HG03571 (cell line): ENCODE results near the gene DCP1A.
"Not testable (repeated sequence)": the region's sequence is repeated elsewhere in the genome, so short reads cannot be mapped to it uniquely, and the experiment has no call there.

ENCODE experiments used
- ATAC-seq: cut with Tn5 transposase; IDR thresholded peaks from one replicate; pipeline ENCODE4 v1.9.1; 2021; ENCODE audit not compliant: unreplicated experiment

DCP1A gene

GRCh38 chr3:53329897-53330296, 17.4 kb downstream of the DCP1A start:
- ATAC-seq = no peak

DNA sequence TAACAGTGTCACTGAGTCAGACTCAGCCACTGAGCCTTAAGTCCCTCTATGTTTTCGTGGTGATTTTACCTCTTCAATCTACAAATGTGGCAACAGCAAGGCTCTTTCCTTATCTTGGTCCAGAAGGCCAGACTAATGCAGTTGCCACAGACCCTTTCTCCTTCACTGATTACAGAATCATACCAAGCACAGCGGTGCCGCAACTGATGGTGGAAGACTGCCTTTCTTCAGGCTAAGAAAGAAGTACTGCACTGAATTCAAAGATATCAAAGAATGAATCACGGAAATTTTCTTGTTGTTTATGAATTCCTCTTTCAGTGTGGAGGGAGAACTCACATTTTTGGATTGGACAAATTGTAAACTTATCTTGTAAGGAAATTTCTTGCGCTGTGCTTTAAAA, 18.6 kb downstream of the DCP1A start:
- no peak for ATAC-seq

DNA sequence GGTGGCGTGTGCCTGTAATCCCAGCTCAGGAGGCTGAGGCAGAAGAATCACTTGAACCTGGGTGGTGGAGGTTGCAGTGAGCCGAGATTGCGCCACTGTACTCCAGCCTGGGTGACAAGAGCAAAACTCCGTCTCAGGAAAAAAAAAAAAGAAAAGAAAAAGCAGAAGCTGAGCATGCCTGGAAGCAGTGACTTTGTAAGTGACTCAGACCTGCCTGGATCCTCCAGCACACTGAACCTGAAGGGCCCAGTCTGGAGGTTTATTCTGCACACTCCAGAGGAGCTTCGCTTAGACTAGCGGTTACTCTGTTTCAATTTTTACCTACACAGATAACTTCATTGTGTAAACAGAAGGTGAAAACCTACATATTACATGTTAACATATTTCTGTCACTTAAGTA, 19.4 kb downstream of the DCP1A start:
- ATAC-seq = not testable (repeated sequence)

DNA sequence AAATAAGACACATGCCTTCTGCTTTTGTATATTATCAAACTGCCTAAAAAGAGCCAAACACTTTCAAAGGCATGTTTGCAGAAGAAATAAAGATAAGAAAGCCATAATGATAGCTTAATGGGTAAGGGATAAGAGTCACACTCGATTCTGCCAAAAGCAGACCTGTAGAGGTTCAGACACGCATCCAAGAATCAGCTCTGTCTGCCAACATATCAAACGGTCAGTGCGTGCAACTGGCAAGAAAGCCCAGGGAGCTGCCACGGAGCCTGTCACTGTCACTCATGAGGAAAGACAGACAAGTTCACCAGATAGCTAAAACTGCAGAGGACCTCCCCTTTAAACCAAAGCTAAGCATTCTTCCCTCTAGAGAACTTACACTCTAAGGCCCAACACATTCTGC, 23.2 kb downstream of the DCP1A start:
- ATAC-seq = no peak

- no peak for ATAC-seq
Observed at GRCh38 chr3:53320697-53321096, 26.6 kb downstream of the DCP1A start.

DNA sequence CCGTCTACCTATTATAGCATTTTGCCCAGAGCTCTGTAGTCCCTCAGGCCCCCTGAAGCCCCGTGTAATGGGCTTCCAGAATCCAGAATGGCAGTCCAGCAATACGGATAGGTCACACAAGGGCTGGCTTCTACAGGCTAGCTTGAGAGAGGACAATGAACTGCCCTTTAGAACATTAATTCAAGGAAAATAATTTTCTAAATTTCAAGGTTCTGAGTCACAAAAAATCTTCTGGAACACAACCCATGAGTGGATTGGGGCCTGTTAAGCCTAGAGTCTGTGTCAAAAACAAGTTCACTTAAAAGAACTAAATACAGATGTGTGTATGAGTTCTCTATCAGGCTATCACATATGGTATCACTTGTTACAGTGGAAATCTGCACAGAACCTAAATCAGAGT, 28.8 kb downstream of the DCP1A start:
- no peak for ATAC-seq

GRCh38 chr3:53312832-53313231, 34.5 kb downstream of the DCP1A start:
- no peak for ATAC-seq

DNA sequence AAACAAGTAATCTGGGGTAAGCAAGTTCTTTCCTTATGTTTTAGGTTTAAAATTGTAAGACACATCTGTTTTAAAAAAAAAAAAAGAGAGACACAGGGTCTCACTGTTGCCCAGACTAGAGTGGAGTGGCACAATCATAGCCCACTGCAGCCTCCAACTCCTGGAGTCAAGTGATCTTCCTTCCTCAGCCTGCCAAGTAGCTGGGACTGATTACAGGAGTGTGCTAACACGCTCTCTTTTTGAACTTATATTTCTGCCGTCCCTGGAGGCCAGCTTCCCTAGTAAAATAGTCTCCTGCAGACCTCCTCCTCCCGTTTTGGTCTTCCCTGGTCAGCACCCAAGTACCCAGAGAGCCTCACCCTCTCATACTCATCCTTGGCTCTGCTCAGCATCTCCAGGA, 35.5 kb downstream of the DCP1A start:
- ATAC-seq = no peak

GRCh38 chr3:53303957-53304356, 43.4 kb downstream of the DCP1A start:
- no peak for ATAC-seq

DNA sequence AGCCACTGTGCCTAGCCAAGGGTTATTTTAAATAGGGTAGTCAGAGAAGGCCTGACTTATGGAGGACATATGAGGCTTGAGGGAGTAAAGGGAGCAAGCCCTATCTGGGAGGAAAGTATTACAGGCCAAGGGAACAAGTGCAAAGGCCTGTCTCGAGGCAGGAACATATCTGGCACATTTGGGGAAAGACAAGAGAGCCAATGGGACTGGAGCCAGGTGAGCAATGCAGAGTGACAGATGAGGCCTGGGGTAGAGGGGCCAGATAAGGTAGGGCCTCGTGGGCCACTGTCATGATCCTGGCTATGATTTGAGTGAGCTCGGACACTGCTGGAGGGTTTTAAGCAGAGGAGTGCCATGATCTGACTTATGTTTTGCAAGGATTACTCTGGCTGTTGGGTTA, 43.8 kb downstream of the DCP1A start:
- ATAC-seq = no peak

DNA sequence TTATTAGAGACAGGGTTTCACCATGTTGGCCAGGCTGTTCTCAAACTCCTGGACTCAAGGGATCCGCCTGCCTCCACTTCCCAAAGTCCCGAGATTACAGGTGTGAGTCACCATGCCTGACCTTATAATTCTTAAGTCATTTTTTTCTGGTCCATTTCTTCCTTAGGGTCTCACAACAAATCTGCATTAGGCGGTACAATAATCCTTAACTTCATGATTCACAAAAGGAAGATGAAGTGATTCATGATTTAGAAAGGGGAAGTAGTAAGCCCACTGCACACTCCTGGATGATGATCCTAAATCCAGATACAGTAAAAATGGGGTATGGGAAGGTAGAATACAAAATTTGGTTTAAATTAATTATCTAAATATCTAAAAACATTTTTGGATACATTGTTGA, 46.5 kb downstream of the DCP1A start:
- ATAC-seq = no peak

DNA sequence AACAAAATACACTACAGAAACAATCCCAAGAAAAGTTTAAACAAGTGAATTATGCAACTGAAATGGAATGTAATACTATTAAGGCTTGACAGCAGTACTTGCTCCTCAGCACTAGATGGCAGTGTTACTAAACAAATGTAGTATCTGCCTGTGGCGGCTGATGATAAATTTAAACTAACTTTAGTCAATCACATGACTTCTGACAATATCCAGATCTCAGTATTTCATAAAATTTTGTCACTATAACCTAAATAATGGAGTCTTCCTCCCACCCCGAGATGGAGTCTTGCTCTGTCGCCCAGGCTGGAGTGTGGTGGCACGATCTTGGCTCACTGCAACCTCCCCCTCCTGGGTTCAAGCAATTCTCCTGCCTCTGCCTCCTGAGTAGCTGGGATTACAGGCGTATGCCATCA, 47.7 kb downstream of the DCP1A start:
- not testable (repeated sequence) for ATAC-seq

DNA sequence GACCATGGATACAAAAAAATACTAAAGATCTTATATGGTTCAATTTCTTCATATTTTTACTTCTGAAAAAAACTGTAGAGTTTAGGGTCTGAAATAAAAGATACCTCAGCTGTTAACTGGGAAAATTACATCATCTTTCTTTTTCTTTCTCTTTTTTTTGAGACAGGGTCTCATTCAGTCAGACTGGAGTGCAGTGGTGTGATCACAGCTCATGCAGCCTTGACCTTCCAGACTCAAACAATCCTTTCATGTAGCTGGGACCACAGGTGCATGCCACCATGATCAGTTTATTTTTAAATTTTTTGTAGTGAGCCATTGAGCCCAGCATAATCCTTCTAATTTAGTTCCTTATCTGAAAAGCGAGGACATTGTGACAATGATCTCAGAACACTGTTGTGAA, 51.9 kb downstream of the DCP1A start:
- ATAC-seq = no peak

DNA sequence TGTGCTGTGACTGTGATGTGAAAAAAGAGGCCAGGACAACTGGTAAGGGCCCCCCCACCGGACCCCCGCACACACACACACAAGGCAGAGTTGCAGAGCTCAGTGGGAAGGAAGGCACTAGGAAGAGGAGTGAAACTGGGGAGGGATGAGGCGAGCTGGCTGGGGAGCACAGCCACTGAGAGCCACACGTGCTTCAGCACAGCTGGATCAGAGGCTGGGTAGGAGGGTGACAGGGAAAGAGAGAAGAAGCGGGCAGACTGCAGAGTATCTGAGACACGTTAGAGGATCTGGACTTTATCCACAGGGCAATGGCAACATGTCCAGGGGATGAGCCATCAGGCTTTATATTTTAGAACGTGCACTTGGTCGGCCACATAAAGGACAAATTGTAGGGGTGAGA, 53.5 kb downstream of the DCP1A start:
- no peak for ATAC-seq

DNA sequence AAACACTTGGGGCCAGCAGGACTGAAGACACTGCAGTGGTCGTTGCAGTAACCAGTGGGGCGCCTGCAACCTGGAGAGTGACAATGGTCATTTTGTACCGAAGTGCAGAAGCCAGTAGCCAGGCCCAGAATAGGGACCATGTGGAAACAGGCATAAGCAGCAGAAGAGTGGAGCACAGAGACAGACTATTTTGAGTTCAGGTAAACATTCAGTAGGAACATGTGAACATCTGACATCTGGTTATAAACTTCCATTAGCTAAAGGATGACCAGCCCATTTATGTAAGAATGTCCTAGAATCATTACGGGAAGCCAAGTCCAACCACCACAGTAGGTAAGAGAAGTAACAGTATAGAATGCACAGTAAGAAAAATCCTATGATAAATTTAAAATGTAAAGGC, 59.1 kb downstream of the DCP1A start:
- no peak for ATAC-seq

DNA sequence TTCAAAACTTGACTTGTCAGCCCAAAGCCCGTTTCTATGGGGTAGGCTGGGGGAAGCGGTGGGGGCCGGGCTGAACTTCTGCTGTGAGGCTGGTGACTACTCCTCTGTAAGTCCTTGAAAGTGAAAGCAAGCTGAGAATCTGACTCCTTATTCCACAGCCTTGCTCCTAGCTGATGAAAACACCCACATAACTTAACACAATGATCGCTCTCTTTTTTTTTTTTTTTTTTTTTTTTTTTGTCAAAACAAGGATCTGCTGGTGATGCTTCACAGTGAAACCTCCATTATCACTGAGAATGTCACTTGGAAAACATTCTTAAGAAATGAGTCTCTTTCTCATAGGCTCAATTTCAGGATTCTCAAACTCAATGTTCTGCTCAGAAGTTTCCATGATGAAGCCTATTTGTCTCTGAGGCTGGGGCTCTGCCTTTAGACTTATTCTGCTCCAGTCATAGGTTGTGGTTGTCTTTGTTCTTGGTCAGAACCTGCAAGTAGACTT, 60.2 kb downstream of the DCP1A start:
- ATAC-seq = no peak

DNA sequence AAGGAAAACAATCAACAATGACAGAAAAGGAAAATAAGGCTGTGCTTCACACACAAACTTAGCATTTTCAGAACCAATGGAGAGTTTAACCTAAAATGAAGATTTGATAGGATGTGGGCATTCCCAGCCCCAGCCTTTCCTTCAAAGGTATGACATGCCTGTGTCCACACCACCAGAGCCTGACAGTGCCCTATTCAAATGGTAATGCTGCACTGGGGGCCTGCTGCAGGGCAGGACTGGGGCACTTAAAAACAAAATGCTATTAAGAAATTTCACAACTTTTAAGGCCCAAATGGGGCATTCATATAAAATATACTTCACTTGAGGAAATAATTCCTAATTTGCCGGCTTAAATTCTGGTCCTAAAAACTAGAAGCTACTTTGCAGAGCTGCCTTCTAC, 60.6 kb downstream of the DCP1A start:
- no peak for ATAC-seq

GRCh38 chr3:53282581-53282980, 64.8 kb downstream of the DCP1A start:
- no peak for ATAC-seq

DNA sequence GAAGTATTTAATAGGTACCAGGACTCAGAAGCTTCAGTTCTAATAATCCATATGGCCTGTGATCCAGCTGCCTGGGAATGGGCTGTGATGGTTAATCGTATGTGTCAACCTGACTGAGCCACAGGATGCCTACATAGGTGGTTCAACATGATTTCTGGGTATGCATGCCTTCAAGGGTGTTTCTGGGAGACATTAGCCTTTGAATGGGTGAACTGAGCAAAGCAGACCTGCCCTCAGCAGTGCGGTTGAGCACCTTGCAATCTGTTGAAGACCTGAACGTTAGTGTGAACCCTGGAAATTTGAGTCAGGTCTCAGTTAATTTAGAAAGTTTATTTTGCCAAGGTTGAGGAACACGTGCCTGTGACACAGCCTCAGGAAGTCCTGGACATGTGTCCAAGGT, 68.7 kb downstream of the DCP1A start:
- no peak for ATAC-seq

DNA sequence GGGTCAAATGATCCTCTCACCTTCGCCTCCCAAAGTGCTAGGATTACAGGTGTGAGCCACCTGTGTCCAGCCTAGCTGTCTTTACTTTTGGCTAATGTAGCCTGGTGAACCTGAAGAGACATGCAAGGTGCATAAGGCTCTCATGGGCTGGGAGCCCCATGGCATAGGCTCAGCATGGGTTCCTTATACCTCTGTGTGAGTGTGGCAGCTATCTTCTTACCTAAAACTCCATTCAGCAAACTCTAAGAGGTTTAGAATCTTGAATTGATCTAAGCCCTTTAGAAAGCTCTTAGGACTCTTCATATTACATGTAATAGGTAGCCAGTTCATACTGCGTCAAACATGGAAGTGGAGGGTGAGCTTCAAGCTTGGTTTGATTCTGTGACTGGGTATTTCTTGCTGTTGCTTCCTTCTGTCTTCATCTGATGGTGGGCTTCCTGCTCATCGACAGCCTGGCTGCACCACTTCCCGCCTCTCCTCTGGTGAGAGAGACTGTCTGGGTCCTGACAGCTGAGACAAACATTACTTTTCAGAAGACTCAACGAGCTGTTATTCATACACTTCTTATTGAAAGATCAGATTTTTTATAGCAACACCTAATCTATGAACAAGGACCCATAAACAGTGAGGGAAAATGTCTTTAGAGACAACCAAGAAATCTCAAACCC, 72.3 kb downstream of the DCP1A start:
- ATAC-seq = no peak

- ATAC-seq = no peak
Observed at GRCh38 chr3:53273146-53273670, 74.1 kb downstream of the DCP1A start.

- ATAC-seq = no peak
Observed at GRCh38 chr3:53269888-53270880, 77.2 kb downstream of the DCP1A start.
